ENCODE results near the gene GLIS2. TPM values are rescaled to one million over a fixed set of nuclear protein-coding genes. Genes with fewer than 3 reads are reported as not detected.

GLIS2 gene
- 4.3 and 6.3 TPM in 2 replicates for total RNA-seq (2014; rRNA removed; shearing (Covaris generic))
- polyA plus RNA-seq (2014; cell fraction: nucleus; rRNA removed), result 1.6 and 2.6 TPM in 2 replicates

- DNase-seq (ENCODE audit: extremely low read depth, low read depth), result peak; percentile 70
These were observed at the start of gene GLIS2 for GRCh38 chr16:4315186-4316107. Gene GLIS2, plus strand, starts transcription at chr16:4316067. Its CDS starts 16,214 bp downstream, at chr16:4332281.

- no peak for DNase-seq (ENCODE audit: extremely low read depth, low read depth)
These were observed 49.5 kb upstream of the GLIS2 start for GRCh38 chr16:4266372-4266771.

- no peak for DNase-seq (ENCODE audit: extremely low read depth, low read depth)
These were observed 45.8 kb upstream of the GLIS2 start for GRCh38 chr16:4270091-4270490.

- no peak for DNase-seq (ENCODE audit: extremely low read depth, low read depth)
These were observed 45.3 kb upstream of the GLIS2 start for GRCh38 chr16:4270595-4270994.

GRCh38 chr16:4271176-4272113 lies 44.4 kb upstream of the GLIS2 start:
- DNase-seq (ENCODE audit: extremely low read depth, low read depth), result peak; percentile 90

GRCh38 chr16:4272114-4272956 lies 43.5 kb upstream of the GLIS2 start:
- no peak for DNase-seq (ENCODE audit: extremely low read depth, low read depth)

GRCh38 chr16:4273858-4274311 lies 42.0 kb upstream of the GLIS2 start:
- DNase-seq (ENCODE audit: extremely low read depth, low read depth), result no peak

- DNase-seq (ENCODE audit: extremely low read depth, low read depth), result no peak
These were observed 40.0 kb upstream of the GLIS2 start for GRCh38 chr16:4275861-4276260.

GRCh38 chr16:4277987-4278513 lies 37.8 kb upstream of the GLIS2 start:
- no peak for DNase-seq (ENCODE audit: extremely low read depth, low read depth)

- no peak for DNase-seq (ENCODE audit: extremely low read depth, low read depth)
These were observed 35.2 kb upstream of the GLIS2 start for GRCh38 chr16:4280625-4281024.

- no peak for DNase-seq (ENCODE audit: extremely low read depth, low read depth)
These were observed 32.4 kb upstream of the GLIS2 start for GRCh38 chr16:4283441-4283840.

GRCh38 chr16:4283939-4284338 lies 31.9 kb upstream of the GLIS2 start:
- no peak for DNase-seq (ENCODE audit: extremely low read depth, low read depth)

GRCh38 chr16:4285167-4285566 lies 30.7 kb upstream of the GLIS2 start:
- DNase-seq (ENCODE audit: extremely low read depth, low read depth), result no peak

GRCh38 chr16:4288148-4288921 lies 27.5 kb upstream of the GLIS2 start:
- DNase-seq (ENCODE audit: extremely low read depth, low read depth), result peak; percentile 67

GRCh38 chr16:4290236-4290830 lies 25.5 kb upstream of the GLIS2 start:
- peak; percentile 87 for DNase-seq (ENCODE audit: extremely low read depth, low read depth)

GRCh38 chr16:4291699-4292098 lies 24.2 kb upstream of the GLIS2 start:
- no peak for DNase-seq (ENCODE audit: extremely low read depth, low read depth)

GRCh38 chr16:4293181-4293716 lies 22.6 kb upstream of the GLIS2 start:
- no peak for DNase-seq (ENCODE audit: extremely low read depth, low read depth)

- no peak for DNase-seq (ENCODE audit: extremely low read depth, low read depth)
These were observed 21.9 kb upstream of the GLIS2 start for GRCh38 chr16:4293822-4294457.
